AG08396 (cell line): Measurements from ENCODE around the gene RNF112.
A peak's percentile ranks its signal among the peaks of the same experiment; 100 is the strongest.

Experiments used
- DNase-seq: peaks from one replicate; pipeline ENCODE4 v3.0.0; 2012; ENCODE audit warnings: low spot score, mixed read lengths

Gene RNF112

DNA sequence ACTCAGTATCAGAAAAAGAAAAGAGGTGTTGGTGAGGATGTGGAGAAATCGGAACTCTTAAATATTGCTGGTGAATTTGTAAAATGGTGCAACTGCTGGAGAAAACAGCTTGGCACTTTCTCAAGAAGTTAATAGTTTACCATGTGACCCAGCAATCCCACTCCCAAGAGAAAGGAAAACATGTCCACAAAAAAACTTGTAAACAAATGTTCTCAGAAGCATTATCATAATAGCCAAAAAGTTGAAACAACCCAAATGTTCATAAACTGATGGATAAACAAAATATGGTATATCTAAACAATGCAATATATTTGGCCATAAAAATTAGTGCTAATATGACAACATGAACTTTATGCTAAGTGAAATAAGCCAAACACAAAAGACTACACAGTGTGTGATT is 35.3 kb upstream of the RNF112 start:
- DNase-seq = no peak

DNA sequence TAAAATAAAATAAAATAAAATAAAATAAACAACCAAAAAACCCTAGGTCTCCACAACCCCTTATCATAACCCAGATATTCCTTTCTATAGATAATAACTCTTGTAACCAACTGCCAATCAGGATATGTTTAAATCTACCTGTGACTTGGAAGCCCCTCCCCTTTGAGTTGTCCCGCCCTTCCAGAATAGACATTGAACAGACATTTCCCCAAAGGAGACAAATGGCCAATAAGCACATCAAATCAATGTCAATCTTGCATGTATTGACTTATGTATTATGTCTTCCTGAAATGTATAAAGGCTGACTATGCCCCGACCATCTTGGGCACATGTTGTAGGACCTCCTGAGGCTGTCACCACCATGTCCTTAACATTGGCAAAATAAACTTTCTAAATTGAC is 34.2 kb upstream of the RNF112 start:
- no peak for DNase-seq

DNA sequence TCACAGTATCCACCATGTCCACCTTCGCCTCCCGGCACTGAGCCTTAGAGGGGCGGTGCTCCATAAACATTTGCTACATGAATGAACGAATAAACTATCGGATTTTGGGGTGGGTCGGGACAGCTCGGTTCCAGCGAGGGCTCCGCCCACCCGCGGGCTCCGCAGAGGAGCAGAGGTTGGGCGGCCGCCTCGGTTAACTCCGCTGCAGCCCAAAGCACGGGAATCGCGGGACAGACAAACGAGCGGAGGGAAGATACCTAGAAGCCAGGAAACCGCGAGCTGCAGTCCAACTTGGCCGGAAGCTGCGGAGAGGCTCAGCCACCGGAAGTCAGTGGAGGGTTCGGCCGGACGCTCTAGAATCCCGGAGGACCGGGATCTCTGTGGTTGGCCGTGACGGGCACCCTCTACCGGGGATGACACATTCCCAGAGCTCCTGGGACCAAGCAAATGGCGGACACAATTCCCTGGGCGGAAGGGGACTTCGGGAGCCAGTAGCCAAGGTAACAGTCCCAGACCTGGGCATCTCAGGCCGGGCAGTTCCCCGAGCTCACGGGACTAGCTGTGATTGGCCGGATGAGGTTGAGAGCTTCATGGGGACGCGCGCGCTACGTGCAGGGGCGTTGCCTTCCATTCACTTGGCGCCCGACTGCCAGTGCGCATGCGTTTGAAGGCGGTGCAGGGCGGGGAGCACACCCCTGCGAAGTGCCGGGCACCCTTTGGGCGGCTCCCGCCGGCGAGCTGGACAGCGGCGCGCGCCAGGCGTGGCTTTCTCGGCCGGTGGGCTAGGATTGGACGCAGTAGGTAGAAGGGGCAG is 33.2 kb upstream of the RNF112 start:
- DNase-seq = peak; percentile 99

DNA sequence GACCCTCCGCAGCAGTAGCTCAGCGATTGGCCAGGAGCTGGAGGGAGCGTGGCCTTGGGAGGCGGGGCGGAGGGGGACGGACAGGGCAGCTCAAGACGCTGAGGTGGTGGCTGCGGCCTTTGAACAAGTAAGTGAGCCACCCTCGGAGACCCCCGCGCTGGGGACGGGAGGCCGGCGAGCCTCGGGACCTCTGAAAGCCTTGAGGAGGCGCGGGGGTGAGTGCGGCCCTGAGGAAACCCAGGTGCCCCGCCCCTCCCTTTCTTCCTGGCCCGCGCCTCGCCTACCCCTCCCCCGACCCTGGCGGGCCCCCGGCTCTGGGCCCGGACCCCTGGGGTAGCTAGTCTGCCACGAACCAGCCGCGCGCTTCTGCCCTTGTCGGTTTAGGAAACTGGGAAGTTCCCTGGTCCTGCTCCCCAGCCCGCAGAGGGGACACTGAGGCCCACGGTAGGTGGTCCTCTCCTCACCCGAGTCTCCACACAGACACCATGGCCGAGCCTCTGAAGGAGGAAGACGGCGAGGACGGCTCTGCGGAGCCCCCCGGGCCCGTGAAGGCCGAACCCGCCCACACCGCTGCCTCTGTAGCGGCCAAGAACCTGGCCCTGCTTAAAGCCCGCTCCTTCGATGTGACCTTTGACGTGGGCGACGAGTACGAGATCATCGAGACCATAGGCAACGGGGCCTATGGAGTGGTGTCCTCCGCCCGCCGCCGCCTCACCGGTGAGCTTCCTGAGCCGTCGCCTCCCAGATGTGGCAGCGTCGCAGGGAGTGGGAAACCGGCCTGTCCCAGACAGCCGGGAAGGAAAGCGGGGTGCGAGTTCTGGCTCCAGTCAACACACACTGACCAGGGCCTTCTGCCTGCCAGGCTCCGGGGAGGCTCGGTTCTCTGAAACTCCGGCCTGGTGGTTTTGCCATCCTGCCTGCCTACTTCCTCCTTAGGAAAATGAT is 32.3 kb upstream of the RNF112 start, which contains the start of gene MAPK7:
Gene MAPK7, plus strand, starts transcription at position 83 of the 945 bp plus-strand sequence. Its CDS starts 403 bp downstream, at position 486.
- DNase-seq = peak; percentile 37

DNA sequence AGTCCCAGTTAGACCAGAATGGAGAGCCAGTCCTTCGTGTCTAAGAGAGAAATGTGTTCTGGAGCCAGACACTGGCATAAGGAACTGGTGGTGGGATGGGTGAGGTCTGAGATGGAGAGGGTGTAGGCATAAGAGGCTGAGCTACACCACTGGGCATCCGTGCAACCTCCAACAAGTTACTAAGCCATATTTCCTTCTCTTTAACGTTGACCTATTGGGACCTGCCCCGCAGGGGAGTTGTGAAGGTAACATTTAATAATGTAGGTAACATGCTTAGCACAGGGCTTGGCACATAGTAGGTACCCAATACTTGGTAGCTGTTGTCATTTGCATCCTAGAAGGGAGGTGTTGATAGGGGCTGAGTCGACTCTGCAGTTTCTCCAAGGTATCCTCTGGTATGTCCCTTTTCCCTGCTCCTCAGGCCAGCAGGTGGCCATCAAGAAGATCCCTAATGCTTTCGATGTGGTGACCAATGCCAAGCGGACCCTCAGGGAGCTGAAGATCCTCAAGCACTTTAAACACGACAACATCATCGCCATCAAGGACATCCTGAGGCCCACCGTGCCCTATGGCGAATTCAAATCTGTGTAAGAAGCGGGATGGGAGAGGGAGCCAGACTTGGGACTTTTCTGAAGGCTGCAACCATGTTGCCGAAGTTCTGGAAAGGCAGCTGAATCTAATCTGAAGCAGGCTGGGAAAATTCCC is 31.5 kb upstream of the RNF112 start:
- DNase-seq = no peak

DNA sequence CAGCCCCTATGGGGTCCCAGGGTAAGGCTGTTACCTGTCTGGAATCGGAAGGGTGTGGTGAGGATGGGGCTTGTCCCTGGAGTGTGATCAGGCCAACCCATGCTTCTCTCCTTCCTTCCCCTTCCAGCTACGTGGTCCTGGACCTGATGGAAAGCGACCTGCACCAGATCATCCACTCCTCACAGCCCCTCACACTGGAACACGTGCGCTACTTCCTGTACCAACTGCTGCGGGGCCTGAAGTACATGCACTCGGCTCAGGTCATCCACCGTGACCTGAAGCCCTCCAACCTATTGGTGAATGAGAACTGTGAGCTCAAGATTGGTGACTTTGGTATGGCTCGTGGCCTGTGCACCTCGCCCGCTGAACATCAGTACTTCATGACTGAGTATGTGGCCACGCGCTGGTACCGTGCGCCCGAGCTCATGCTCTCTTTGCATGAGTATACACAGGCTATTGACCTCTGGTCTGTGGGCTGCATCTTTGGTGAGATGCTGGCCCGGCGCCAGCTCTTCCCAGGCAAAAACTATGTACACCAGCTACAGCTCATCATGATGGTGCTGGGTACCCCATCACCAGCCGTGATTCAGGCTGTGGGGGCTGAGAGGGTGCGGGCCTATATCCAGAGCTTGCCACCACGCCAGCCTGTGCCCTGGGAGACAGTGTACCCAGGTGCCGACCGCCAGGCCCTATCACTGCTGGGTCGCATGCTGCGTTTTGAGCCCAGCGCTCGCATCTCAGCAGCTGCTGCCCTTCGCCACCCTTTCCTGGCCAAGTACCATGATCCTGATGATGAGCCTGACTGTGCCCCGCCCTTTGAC is 30.3 kb upstream of the RNF112 start:
- no peak for DNase-seq

DNA sequence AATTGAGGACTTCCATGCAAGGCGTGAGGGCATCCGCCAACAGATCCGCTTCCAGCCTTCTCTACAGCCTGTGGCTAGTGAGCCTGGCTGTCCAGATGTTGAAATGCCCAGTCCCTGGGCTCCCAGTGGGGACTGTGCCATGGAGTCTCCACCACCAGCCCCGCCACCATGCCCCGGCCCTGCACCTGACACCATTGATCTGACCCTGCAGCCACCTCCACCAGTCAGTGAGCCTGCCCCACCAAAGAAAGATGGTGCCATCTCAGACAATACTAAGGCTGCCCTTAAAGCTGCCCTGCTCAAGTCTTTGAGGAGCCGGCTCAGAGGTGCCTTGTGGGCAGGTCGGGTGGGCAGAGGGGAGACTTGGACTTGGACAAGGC is 29.7 kb upstream of the RNF112 start:
- no peak for DNase-seq

DNA sequence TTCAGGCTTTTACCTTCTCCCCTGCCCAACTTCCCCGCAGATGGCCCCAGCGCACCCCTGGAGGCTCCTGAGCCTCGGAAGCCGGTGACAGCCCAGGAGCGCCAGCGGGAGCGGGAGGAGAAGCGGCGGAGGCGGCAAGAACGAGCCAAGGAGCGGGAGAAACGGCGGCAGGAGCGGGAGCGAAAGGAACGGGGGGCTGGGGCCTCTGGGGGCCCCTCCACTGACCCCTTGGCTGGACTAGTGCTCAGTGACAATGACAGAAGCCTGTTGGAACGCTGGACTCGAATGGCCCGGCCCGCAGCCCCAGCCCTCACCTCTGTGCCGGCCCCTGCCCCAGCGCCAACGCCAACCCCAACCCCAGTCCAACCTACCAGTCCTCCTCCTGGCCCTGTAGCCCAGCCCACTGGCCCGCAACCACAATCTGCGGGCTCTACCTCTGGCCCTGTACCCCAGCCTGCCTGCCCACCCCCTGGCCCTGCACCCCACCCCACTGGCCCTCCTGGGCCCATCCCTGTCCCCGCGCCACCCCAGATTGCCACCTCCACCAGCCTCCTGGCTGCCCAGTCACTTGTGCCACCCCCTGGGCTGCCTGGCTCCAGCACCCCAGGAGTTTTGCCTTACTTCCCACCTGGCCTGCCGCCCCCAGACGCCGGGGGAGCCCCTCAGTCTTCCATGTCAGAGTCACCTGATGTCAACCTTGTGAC is 29.1 kb upstream of the RNF112 start:
- no peak for DNase-seq

DNA sequence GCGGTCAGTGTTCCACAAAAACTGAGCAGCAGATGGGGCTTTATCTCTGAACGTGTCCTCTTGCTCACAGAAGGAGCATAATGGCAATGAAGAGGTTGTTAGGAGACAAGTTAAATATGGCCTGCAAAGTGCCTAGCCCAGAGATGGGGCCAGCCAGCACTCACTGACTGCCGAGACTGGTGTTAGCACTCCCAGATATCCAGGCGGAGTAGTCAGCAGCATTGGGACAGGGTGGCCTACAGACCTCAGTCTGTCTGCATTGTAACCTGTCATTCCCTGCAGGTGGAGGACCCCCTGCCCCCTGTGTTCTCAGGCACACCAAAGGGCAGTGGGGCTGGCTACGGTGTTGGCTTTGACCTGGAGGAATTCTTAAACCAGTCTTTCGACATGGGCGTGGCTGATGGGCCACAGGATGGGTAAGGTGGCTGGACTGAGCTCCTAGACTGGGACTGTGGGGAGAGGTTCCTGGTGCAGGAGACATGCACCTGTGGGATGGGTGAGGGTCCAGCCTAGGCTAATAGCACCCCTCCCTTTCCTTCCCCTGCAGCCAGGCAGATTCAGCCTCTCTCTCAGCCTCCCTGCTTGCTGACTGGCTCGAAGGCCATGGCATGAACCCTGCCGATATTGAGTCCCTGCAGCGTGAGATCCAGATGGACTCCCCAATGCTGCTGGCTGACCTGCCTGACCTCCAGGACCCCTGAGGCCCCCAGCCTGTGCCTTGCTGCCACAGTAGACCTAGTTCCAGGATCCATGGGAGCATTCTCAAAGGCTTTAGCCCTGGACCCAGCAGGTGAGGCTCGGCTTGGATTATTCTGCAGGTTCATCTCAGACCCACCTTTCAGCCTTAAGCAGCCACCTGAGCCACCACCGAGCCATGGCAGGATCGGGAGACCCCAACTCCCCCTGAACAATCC is 28.2 kb upstream of the RNF112 start:
- DNase-seq = no peak

DNA sequence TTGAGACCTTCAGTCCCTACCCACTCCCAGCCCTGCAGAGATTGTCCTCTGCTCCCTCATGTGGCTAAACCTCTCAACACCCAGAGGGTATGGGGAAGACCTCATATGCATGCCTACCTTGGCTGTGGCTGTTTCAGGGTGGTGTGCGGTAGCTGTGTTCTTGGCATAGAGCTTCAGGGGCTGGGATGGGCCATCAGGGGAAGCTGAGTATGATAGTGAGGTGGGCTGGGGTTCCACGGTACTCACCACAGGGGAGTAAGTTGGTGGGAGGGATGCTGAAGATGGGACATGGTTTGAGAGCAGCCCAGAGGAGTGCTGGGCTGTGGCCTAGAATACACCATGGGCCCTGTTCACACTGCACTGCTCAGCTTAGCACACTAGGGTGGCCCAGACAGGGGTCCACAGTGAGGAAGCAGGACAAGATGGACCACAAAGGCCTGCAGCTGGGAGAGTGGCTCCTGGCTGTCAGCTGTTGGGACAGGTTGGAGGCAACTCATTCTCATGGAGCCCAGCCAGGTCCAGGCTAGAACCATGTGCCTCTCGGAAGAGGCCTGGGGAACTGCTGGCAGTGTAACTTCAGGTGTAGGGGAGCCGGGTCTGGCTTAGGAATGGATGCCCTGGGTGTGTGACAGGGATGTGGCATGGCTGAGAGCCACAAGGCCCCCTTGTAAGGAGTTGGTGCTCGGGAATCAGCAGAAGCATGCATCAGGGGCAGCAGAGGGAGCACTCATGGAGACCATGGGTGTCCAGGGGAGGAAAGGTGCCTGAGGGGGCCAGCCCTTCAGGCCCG is 27.2 kb upstream of the RNF112 start:
- peak; percentile 37 for DNase-seq

DNA sequence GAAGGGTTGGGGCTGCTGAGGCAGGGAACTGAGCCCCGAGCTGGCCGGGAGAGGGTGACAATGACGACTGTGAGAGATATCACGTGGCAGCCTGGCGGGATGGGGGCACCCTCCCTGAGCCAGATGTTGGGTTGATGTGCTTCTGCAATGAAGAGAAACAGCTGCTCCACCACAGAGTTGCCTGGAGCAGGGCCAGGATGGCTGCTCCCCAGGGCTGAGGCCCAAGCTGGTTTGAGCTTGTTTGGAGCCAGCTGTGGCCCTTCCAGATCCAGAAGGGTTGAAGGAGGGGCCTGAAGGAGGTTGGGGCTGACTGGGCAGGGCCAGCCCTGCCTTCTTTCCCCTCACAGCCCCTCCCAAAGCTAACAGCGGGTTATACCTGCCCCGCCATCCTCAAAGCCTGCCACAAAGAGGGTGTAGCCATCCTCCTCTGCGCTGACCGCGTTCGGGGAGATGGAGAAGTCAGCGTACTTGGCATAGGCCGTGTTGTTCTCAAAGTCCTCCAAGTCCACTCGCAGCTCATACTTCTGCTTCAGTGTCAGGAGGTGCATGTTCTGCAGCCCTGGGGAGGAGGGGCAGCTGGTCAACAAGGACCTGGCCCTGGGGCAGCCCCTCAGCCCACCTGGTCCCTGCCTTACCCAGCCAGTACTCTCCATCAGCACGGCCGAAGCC is 26.2 kb upstream of the RNF112 start:
- DNase-seq = peak; percentile 84

DNA sequence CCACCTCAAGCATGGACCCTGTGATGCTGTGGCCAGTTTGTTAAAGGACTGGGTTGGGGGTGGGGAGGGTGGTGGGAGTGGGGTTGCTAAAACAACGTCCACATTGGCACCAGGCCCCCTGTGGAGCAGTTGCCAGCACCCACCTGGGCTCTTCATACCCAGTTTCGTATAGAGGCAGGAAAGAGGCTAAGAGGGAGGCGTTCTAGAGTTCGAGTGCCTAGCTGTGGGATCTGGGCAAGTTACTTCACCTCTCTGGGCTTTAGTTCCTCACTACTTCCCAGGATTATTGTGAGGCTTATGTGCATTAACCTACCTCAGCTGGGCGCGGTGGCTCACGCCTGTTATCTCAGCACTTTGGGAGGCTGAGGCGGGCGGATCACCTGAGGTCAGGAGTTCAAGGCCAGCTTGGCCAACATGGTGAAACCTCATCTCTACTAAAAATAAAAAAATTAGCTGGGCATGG is 25.5 kb upstream of the RNF112 start:
- DNase-seq = no peak

DNA sequence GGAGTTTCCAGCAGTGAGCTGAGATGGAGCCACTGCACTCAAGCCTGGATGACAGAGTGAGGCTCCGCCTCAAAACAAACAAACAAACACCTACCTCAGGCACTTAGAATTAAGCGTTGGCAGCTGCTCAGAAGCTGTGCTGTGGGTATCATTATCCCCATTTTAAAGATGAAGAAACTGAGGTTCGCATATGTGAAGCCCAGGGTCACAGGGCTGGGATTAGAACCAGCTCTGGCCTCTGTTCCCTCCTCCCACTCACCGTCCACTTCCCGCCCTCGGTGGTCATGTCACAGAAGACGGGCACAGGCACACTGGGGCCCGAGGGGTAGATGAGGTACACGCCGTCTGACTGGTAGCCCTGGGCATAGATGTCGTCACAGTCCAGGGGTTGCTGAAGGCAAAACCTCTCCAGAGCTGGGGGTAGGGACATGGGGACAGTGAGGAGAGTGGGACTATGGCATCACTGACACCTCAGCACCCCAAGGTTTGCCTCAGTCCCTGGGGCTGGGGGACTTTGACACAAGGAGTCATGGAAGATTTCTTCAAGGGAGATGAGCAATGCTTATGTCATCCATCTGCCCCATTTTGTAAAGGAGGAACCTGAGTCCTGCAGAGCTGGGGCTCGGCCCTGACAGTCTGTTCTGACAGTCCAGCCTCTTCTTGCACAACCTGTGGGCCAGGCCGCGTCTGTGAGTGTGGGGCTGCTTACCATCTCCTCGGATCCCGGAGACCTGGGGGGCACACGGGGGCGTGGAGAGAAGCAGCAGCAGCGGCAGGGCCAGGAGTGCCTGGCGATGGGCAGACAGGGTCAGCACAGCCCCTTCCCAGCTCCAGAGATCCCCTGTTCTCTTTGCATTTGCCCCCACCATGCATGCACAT is 24.7 kb upstream of the RNF112 start:
- peak; percentile 83 for DNase-seq

DNA sequence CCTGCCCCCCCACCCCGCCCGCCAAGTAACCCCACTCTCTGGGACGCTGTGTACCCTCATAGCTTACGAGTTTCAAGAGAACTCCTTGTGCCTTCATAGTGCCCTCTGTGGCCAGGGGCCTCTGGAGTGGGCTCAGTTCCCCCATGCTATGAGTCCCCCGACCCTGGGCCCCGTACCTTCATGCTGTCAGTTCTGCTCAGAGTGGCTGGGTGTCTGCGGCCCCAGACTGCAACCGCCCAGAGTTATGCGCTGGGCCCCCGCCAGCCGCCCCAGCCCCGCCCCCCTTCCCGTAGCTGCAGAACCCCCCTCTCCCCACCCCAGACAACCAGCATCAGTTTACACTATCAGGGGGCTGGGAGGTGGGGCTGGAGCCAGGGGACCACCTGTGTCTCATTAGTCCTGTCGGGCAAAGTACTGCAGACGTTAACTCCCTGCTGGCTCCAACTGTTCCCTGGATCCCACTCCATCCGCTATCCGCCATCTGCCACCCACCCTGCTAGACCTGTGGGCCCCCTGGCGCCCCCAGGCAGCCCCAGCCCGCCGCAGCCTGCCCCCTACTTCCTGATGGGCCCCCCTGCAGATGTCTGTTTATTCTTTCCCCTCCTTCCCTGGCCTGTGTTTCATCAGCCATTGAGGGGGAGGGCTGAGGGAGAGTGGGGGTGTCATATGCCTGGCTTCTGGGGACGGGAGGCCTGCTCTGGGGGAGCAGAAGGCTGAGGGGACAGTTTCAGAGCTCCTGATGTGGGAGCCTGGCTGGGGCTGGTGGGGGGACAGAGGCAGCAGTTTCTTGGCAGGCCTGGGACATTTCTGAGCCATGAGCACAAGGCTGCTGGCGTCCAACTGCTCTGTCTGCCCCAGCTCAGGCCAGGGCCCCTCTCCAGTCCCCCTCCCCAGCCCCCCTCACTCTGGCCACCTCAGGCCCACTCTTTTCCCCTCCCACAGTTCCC is 23.8 kb upstream of the RNF112 start, which contains the start of gene MFAP4:
Gene MFAP4, minus strand, starts transcription at position 217 of the 947 bp plus-strand sequence. Its CDS starts 35 bp downstream, at position 182.
- peak; percentile 81 for DNase-seq

DNA sequence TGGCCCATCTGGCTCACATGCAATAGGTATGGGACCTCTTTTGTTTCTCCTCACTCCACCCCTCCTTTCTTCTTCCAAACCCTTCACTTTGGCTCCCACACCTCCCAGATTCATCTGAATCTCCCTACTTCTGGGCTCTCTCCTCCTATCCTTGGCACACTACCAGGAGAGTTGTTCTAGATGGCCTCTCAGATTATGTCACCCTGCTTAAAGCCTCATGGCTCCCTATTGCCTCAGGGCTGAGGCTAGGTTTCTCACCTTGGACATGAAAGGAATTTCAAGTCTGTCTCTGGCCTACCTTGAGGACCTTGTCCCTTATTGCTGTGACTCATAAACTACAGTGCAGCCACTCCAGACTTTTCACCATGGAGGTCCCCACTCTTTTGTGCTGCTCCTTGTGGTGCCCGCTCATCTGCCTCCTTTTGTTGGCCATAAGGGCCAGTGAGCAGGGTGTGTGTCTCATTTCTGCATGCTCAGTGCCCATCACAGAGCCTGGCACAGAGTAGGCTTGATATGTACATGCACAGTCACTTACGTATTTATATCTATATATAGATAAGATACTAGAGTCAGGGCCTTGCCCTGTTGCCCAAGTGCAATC is 23.0 kb upstream of the RNF112 start:
- DNase-seq = peak; percentile 62
